SU-DHL-6 (cell line): Measurements from ENCODE around the gene TNFRSF21.

ENCODE experiments used
- EZH2phosphoT487 ChIP-seq: fragments of 200-600 bp; sonication (generic), shearing (Covaris generic); conservative IDR thresholded peaks from 2 replicates; pipeline ENCODE4 v1.6.1; 2018; ENCODE audit warnings: mild to moderate bottlenecking, antibody characterized with exemption, low read length, moderate library complexity, mixed read lengths
- TF ChIP-seq, protein P1 (sequence below): fragments of 200-600 bp; sonication (generic); IDR thresholded peaks from one replicate; pipeline ENCODE4 v1.5.1; 2017; ENCODE audit warnings: antibody characterized with exemption, mild to moderate bottlenecking, low read length, moderate library complexity; ENCODE audit not compliant: insufficient read depth, poor library complexity, severe bottlenecking

DNA sequence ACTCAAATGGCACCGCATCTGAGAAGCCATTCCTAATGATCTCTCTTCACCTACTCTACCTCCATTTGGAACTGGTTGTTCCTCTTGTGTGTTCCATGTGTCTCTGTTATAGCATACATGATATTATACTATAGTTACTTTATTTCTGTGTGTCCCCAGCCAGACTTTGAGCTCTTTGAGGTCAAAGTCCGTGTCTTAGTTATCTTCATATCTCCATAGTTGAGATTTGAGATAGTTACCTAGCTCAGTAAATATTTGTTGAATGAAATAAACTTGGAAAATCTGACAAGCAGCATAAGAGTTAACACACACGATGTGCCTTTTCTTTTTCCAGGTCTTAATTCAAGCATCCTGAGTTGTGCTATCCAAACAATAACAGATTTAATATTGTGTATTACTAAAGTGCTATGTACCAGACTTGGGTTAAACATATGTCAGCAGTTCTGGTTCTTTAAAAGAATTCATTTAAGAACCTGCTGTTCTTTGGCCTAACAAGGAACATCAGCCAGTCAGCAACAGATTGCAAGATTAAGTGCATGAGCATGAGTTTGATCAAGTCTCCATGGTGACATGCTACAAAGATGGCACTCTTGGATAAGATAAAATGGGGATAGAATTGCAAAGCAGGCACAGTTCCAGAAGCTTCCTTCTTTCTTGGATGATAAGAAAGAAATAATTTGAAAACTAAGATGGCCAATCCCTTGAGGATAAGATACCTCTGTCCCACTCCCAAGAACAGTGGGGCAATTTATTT is 8.7 kb upstream of the TNFRSF21 start:
- TF ChIP-seq, protein P1, sequence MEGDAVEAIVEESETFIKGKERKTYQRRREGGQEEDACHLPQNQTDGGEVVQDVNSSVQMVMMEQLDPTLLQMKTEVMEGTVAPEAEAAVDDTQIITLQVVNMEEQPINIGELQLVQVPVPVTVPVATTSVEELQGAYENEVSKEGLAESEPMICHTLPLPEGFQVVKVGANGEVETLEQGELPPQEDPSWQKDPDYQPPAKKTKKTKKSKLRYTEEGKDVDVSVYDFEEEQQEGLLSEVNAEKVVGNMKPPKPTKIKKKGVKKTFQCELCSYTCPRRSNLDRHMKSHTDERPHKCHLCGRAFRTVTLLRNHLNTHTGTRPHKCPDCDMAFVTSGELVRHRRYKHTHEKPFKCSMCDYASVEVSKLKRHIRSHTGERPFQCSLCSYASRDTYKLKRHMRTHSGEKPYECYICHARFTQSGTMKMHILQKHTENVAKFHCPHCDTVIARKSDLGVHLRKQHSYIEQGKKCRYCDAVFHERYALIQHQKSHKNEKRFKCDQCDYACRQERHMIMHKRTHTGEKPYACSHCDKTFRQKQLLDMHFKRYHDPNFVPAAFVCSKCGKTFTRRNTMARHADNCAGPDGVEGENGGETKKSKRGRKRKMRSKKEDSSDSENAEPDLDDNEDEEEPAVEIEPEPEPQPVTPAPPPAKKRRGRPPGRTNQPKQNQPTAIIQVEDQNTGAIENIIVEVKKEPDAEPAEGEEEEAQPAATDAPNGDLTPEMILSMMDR: no peak
- TF ChIP-seq EZH2phosphoT487: no peak
